Hepatocyte (in vitro differentiated cells): ENCODE data around the gene ADD2. TPM values are rescaled to one million over a fixed set of nuclear protein-coding genes. Genes with fewer than 3 reads are reported as not detected.
"Not testable (repeated sequence)": the region's sequence is repeated elsewhere in the genome, so short reads cannot be mapped to it uniquely, and the experiment has no call there.

Experiments used
- DNase-seq: peaks from one replicate; pipeline ENCODE4 v3.0.0-alpha.2; 2016; ENCODE audit warnings: low spot score
- H2AFZ ChIP-seq: fragments of 200-600 bp; sonication (generic); 2 replicates; pipeline ENCODE4 v1.6.0; 2016; ENCODE audit warnings: antibody characterized with exemption, mild to moderate bottlenecking
- H3K27ac ChIP-seq: fragments of 200-600 bp; sonication (generic); 2 replicates; pipeline ENCODE4 v1.5.1; 2016; ENCODE audit warnings: mild to moderate bottlenecking
- H3K27me3 ChIP-seq: fragments of 200-600 bp; sonication (generic); 2 replicates; pipeline ENCODE4 v1.6.1; 2016
- H3K36me3 ChIP-seq: fragments of 200-600 bp; sonication (generic); replicated peaks from 2 replicates; pipeline ENCODE4 v1.5.1; 2016; ENCODE audit warnings: low read depth; ENCODE audit not compliant: insufficient read depth
- H3K4me1 ChIP-seq: fragments of 200-600 bp; sonication (generic); 2 replicates; pipeline ENCODE4 v1.5.1; 2016; ENCODE audit warnings: mild to moderate bottlenecking, moderate library complexity; ENCODE audit not compliant: insufficient read depth
- H3K4me2 ChIP-seq: fragments of 200-600 bp; sonication (generic); 2 replicates; pipeline ENCODE4 v1.6.0; 2016
- H3K4me3 ChIP-seq: fragments of 200-600 bp; sonication (generic); 2 replicates; pipeline ENCODE4 v1.5.1; 2016; ENCODE audit warnings: mild to moderate bottlenecking
- H3K79me2 ChIP-seq: fragments of 200-600 bp; sonication (generic); 2 replicates; pipeline ENCODE4 v1.6.0; 2017; ENCODE audit warnings: mild to moderate bottlenecking
- H3K9me2 ChIP-seq: fragments of 200-600 bp; sonication (generic); replicated peaks from 2 replicates; pipeline ENCODE4 v1.6.0; 2017; ENCODE audit warnings: mild to moderate bottlenecking; ENCODE audit not compliant: insufficient read depth
- H3K9me3 ChIP-seq: fragments of 200-600 bp; sonication (generic); 2 replicates; pipeline ENCODE4 v1.5.1; 2016; ENCODE audit warnings: low read depth, mild to moderate bottlenecking
- H4K20me1 ChIP-seq: fragments of 200-600 bp; sonication (generic); 2 replicates; pipeline ENCODE4 v1.6.0; 2016; ENCODE audit warnings: mild to moderate bottlenecking; ENCODE audit not compliant: insufficient read depth, poor library complexity, severe bottlenecking
- EZH2 ChIP-seq: fragments of 200-600 bp; sonication (generic); IDR thresholded peaks from 2 replicates; pipeline ENCODE4 v1.6.1; 2016; ENCODE audit warnings: antibody characterized with exemption, mild to moderate bottlenecking, borderline replicate concordance
- EZH2phosphoT487 ChIP-seq: fragments of 200-600 bp; sonication (generic); IDR thresholded peaks from one replicate; pipeline ENCODE4 v1.6.1; 2018; ENCODE audit warnings: antibody characterized with exemption, mild to moderate bottlenecking, low read depth, moderate library complexity; ENCODE audit not compliant: unreplicated experiment, severe bottlenecking
- WGBS: methylation state at CpG from one replicate; pipeline ENCODE4 v1.1.6; 2016; ENCODE audit warnings: low lambda C conversion rate; ENCODE audit errors: missing lambda C conversion rate; 5-methylcytosine and 5-hydroxymethylcytosine counted together
- polyA plus RNA-seq: library from polyadenylated mRNA; unstranded; fragments of >200 nt; fragmentation: Nextera tagmentation; extraction: Ambion mirVana; gene quantifications from 2 replicates; pipeline ENCODE4 v1.2.1, GENCODE V29; 2016
- total RNA-seq: library from RNA; depleted of rRNA; stranded (reverse); fragments of >200 nt; gene quantifications from 2 replicates; pipeline ENCODE4 v1.2.3, GENCODE V29; 2014
- TF ChIP-seq, protein P1 (sequence below): fragments of 200-600 bp; sonication (generic); IDR thresholded peaks from 2 replicates; pipeline ENCODE4 v1.5.1; 2016; ENCODE audit warnings: antibody characterized with exemption, mild to moderate bottlenecking; ENCODE audit not compliant: poor library complexity

The ADD2 gene
- total and polyA plus RNA-seq, 2 experiments from 2014 or later = 0.74 to 2.4 TPM

DNA sequence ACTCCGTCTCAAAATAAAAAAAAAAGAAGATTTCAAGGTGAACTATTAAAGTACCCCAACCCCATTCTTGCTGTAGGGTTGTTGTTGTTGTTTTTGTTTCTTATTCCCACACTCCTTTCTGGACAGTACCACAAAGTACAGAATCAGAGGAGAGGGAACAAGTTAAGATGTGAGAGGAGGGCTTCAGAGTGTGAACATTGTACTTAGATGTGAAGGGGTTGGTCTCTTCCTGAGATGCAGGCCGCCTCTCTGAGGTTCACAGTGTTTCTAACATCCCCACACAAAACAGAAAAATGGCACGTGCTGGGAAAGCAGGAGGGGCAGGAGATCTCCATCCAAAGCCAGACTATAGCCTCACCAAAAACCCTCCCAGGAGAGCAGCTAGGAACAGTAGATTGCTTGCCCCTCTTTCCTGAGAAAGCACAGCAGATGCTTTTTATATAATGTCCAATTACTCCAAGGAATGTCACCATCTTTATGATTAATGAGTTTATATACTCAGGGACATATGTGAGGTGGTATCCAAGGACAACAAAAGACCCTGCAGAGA, 22.6 kb downstream of the ADD2 start:
- DNase-seq = no peak
- H3K36me3 ChIP-seq = no peaks in the 10 kb centered on the region
- H3K79me2 ChIP-seq = no peaks in the 10 kb centered on the region
- H2AFZ ChIP-seq = no peak overlapping the region
- H3K9me2 ChIP-seq = no peaks in the 10 kb centered on the region
- peaks cover 15% of the 10 kb centered on the region for H3K27me3 ChIP-seq
- WGBS = 73% methylated on average over 3 of the region's 3 CpGs
- H3K27ac ChIP-seq = no peak overlapping the region
- TF ChIP-seq, protein P1, sequence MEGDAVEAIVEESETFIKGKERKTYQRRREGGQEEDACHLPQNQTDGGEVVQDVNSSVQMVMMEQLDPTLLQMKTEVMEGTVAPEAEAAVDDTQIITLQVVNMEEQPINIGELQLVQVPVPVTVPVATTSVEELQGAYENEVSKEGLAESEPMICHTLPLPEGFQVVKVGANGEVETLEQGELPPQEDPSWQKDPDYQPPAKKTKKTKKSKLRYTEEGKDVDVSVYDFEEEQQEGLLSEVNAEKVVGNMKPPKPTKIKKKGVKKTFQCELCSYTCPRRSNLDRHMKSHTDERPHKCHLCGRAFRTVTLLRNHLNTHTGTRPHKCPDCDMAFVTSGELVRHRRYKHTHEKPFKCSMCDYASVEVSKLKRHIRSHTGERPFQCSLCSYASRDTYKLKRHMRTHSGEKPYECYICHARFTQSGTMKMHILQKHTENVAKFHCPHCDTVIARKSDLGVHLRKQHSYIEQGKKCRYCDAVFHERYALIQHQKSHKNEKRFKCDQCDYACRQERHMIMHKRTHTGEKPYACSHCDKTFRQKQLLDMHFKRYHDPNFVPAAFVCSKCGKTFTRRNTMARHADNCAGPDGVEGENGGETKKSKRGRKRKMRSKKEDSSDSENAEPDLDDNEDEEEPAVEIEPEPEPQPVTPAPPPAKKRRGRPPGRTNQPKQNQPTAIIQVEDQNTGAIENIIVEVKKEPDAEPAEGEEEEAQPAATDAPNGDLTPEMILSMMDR = no peak
- TF ChIP-seq EZH2phosphoT487 = no peak
- no peak for TF ChIP-seq EZH2
- H3K4me3 ChIP-seq = no peak overlapping the region
- no peak overlapping the region for H3K4me2 ChIP-seq
- H3K9me3 ChIP-seq = no peaks in the 10 kb centered on the region
- no peaks in the 10 kb centered on the region for H3K4me1 ChIP-seq
- no peaks in the 10 kb centered on the region for H4K20me1 ChIP-seq

DNA sequence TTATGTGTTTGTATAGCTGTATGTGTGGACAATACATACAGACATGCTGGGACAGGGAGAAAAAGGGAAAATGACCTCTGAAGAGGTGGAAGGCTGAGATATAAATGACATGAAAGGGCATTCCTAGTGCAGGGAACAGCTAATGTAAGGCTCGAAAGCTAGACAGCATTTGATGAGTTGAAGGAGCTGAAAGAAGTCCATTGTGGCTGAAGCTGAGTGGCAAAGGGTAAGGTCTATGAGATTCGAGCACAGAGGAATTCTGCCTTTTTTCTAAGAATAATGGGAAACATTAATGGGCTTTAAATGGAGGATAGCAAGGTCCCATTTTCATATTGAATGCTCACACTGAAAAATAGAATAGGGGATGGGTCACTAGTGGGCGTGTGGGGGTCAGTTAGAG, 23.6 kb downstream of the ADD2 start:
- TF ChIP-seq EZH2phosphoT487 = no peak
- TF ChIP-seq, protein P1 = no peak
- no peak for TF ChIP-seq EZH2
- H3K4me1 ChIP-seq = no peaks in the 10 kb centered on the region
- no peak overlapping the region for H2AFZ ChIP-seq
- no peaks in the 10 kb centered on the region for H3K9me2 ChIP-seq
- H4K20me1 ChIP-seq = no peaks in the 10 kb centered on the region
- DNase-seq = no peak
- H3K27me3 ChIP-seq = peaks cover 5% of the 10 kb centered on the region
- H3K9me3 ChIP-seq = no peaks in the 10 kb centered on the region
- no peaks in the 10 kb centered on the region for H3K79me2 ChIP-seq
- H3K27ac ChIP-seq = no peak overlapping the region
- WGBS = 80% methylated on average over 3 of the region's 3 CpGs
- no peak overlapping the region for H3K4me3 ChIP-seq
- H3K36me3 ChIP-seq = no peaks in the 10 kb centered on the region
- H3K4me2 ChIP-seq = no peak overlapping the region

DNA sequence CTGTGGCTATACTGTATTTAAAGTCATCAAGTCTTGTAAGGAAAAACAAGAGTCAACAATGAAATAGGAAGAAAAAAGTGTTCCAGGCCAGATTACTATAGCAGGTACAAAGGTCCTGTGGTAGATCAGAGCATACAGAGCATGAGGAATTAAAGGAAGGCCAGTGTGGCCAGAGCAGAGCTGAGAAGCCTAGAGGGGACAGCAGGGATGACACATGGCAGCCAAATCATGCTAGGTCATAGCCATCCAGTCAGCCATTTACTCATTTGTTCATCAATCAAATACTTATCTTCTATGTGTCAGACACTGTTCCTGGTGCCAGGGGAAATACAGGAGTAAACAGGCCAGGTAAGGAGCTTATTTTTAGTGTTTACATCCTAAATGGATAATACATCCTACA, 24.3 kb downstream of the ADD2 start:
- Histone ChIP-seq H3K27me3 (peaks cover 4% of the 10 kb centered on the region), H3K4me3 (no peak overlapping the region), H3K79me2 (no peaks in the 10 kb centered on the region), H3K27ac (no peak overlapping the region), H3K9me3 (no peaks in the 10 kb centered on the region), H3K9me2 (no peaks in the 10 kb centered on the region), H4K20me1 (no peaks in the 10 kb centered on the region), H3K4me1 (no peaks in the 10 kb centered on the region), H3K36me3 (no peaks in the 10 kb centered on the region), H2AFZ (no peak overlapping the region), H3K4me2 (no peak overlapping the region)
- DNase-seq = no peak
- TF ChIP-seq EZH2 (no peak), EZH2phosphoT487 (no peak)
- TF ChIP-seq, protein P1 = no peak

DNA sequence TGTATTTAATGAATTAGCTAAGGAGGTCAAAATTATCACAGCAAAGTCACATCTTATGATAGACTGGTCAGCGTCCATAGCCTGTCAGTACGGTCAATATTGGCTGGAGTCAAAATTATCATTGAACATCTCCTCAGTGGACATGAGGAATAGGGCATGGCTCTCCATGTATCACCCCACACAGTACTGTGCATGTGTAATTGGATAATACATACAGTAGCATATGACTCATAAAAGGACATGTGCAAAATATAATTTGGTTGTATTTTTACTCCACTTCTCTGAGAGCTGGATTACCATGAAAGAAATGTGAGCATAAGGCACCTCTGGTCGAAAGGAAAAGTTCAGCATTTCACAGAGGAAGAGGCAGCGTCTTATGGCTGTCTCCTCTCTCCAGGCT, 24.9 kb downstream of the ADD2 start:
- 90% methylated on average over 4 of the region's 4 CpGs for WGBS
- Histone ChIP-seq H2AFZ (no peak overlapping the region), H3K9me3 (no peaks in the 10 kb centered on the region), H3K79me2 (no peaks in the 10 kb centered on the region), H3K4me1 (no peaks in the 10 kb centered on the region), H3K4me2 (no peak overlapping the region), H3K36me3 (no peaks in the 10 kb centered on the region), H3K27me3 (peaks cover 4% of the 10 kb centered on the region), H4K20me1 (no peaks in the 10 kb centered on the region), H3K9me2 (no peaks in the 10 kb centered on the region), H3K4me3 (no peak overlapping the region), H3K27ac (no peak overlapping the region)
- no peak for DNase-seq
- TF ChIP-seq EZH2phosphoT487 (no peak), EZH2 (no peak)
- TF ChIP-seq, protein P1 = no peak

DNA sequence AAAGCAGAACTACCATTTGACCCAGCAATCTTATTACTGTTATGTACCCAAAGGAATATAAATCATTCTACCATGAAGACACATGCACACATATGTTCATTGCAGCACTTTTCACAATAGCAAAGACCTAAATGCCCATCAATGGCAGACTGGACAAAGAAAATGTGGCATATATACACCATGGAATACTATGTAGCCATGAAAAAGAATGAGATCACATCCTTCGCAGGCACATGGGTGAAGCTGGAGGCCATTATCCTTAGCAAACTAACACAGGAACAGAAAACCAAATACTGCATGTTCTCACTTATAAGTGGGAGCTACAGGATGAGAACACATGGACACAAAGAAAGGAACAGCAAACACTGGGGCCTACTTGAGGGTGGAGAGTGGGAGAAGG, 28.5 kb downstream of the ADD2 start:
- DNase-seq, H3K9me2 ChIP-seq, H3K27ac ChIP-seq, H2AFZ ChIP-seq, H3K4me1 ChIP-seq, H3K9me3 ChIP-seq, H3K79me2 ChIP-seq, H3K36me3 ChIP-seq, H3K4me3 ChIP-seq, H4K20me1 ChIP-seq, H3K4me2 ChIP-seq: not testable (repeated sequence)
- WGBS = 97% methylated on average over 1 of the region's 1 CpG
- peaks cover 13% of the 10 kb centered on the region for H3K27me3 ChIP-seq
